ENCODE results near the gene ZBTB44. TPM values are rescaled to one million over a fixed set of nuclear protein-coding genes. Genes with fewer than 3 reads are reported as not detected.
A peak's percentile ranks its signal among the peaks of the same experiment; 100 is the strongest.

The ZBTB44 gene
- total and polyA plus RNA-seq, 11 donors: 9.7 to 56.3 (median 37.2) TPM

- Histone ChIP-seq H3K27me3 (no peaks in the 10 kb centered on the region), H3K27ac (no peak overlapping the region), H3K9me3 (peaks cover 0 to 5% (median 0%) of the 10 kb centered on the region in 12 donors), H3K4me3 (no peak overlapping the region), H3K36me3 (no peaks in the 10 kb centered on the region), H3K4me1 (no peaks in the 10 kb centered on the region)
- no peak for DNase-seq
- ATAC-seq: no peak
- no peak for TF ChIP-seq POLR2A (IDR thresholded peaks at IDR 0.05)
- TF ChIP-seq CTCF (IDR thresholded peaks at IDR 0.05): no peak
- 85 to 97% (median 97%) methylated on average over 6 to 7 of the region's 7 CpGs for WGBS, 4 donors
- intact Hi-C loops (cut with DNase I): no loop called here
These were observed 113.7 kb downstream of the ZBTB44 start for GRCh38 chr11:130201026-130201425.

- Histone ChIP-seq H3K27ac (no peak overlapping the region), H3K27me3 (no peaks in the 10 kb centered on the region), H3K36me3 (no peaks in the 10 kb centered on the region), H3K4me1 (no peaks in the 10 kb centered on the region), H3K4me3 (no peak overlapping the region), H3K9me3 (peaks cover 0 to 5% (median 0%) of the 10 kb centered on the region in 12 donors)
- ATAC-seq (no peak), DNase-seq (no peak)
- no peak for TF ChIP-seq CTCF (IDR thresholded peaks at IDR 0.05)
- no peak for TF ChIP-seq POLR2A (IDR thresholded peaks at IDR 0.05)
- intact Hi-C loops (cut with DNase I): no loop called here
- 86 to 95% (median 90%) methylated on average over 11 to 12 of the region's 12 CpGs for WGBS, 4 donors
These were observed 114.9 kb downstream of the ZBTB44 start for GRCh38 chr11:130199792-130200191.

- Histone ChIP-seq H3K9me3 (peaks cover 0 to 5% (median 0%) of the 10 kb centered on the region in 12 donors), H3K4me3 (no peak overlapping the region), H3K36me3 (no peaks in the 10 kb centered on the region), H3K27ac (no peak overlapping the region), H3K27me3 (no peaks in the 10 kb centered on the region), H3K4me1 (no peaks in the 10 kb centered on the region)
- TF ChIP-seq CTCF (IDR thresholded peaks at IDR 0.05): no peak
- no peak for TF ChIP-seq POLR2A (IDR thresholded peaks at IDR 0.05)
- intact Hi-C loops (cut with DNase I): no loop called here
- WGBS, 4 donors: 92 to 96% (median 94%) methylated on average over 5 to 15 of the region's 15 CpGs
- peak in 1 of 5 donors; percentile 43 for DNase-seq
- ATAC-seq: no peak
These were observed 115.8 kb downstream of the ZBTB44 start for GRCh38 chr11:130198964-130199363.

GRCh38 chr11:130198292-130198691 lies 116.4 kb downstream of the ZBTB44 start:
- no peak overlapping the region for H3K27ac ChIP-seq
- TF ChIP-seq POLR2A (IDR thresholded peaks at IDR 0.05) (no peak), CTCF (IDR thresholded peaks at IDR 0.05) (no peak)
- no peaks in the 10 kb centered on the region for H3K4me1 ChIP-seq
- H3K4me3 ChIP-seq: no peak overlapping the region
- ATAC-seq (no peak), DNase-seq (no peak)
- no peaks in the 10 kb centered on the region for H3K27me3 ChIP-seq
- intact Hi-C loops (cut with DNase I): no loop called here
- peaks cover 0 to 5% (median 0%) of the 10 kb centered on the region in 12 donors for H3K9me3 ChIP-seq
- 86 to 93% (median 87%) methylated on average over 20 to 22 of the region's 22 CpGs for WGBS, 4 donors
- H3K36me3 ChIP-seq: no peaks in the 10 kb centered on the region
